Ovary (tissue), 9 donors: ENCODE results near the gene SMCHD1. TPM values are rescaled to one million over a fixed set of nuclear protein-coding genes. Genes with fewer than 3 reads are reported as not detected.
"Not testable (repeated sequence)": the region's sequence is repeated elsewhere in the genome, so short reads cannot be mapped to it uniquely, and the experiment has no call there.

Experiments
- DNase-seq, 5 donors: peaks; one replicate each; pipeline ENCODE4 v3.0.0-alpha.2; 2019 to 2020
- H3K27ac ChIP-seq, 2 donors: fragments of 200-600 bp; one replicate each; pipeline versions ENCODE4 v1.5.1 to v1.8.0; 2019 to 2022
- H3K27me3 ChIP-seq: fragments of 200-600 bp; one replicate; pipeline ENCODE4 v1.8.0; 2022
- H3K36me3 ChIP-seq: fragments of 200-600 bp; sonication (generic); one replicate; pipeline ENCODE4 v1.5.1; 2019
- H3K4me1 ChIP-seq: one replicate; pipeline ENCODE4 v1.8.1; 2013; ENCODE audit warnings: mild to moderate bottlenecking, moderate library complexity; ENCODE audit not compliant: insufficient read depth
- H3K4me3 ChIP-seq: fragments of 200-600 bp; sonication (generic); one replicate; pipeline ENCODE4 v1.5.1; 2017
- H3K9me3 ChIP-seq, 2 donors: fragments of 200-600 bp in 1 of 2; sonication (generic) in 1 of 2; one replicate each; pipeline versions ENCODE4 v1.5.1 to v1.8.1; 2013 to 2019; ENCODE audit warnings: mild to moderate bottlenecking in 1 of 2, moderate library complexity in 1 of 2
- CTCF ChIP-seq, 3 donors: fragments of 450-650 bp in 2 of 3; fragments of 200-600 bp in 1 of 3; IDR thresholded peaks; one replicate each; pipeline versions ENCODE4 v1.5.1 to v1.8.0; 2016 to 2022; ENCODE audit warnings: antibody characterized with exemption in 3 of 3, mild to moderate bottlenecking in 1 of 3
- EP300 ChIP-seq: sonication (generic); formaldehyde crosslinking; IDR thresholded peaks from one replicate; pipeline ENCODE4 v1.6.1; 2017; ENCODE audit warnings: antibody characterized with exemption
- POLR2A ChIP-seq: fragments of 450-650 bp; IDR thresholded peaks from one replicate; pipeline ENCODE4 v1.6.1; 2017; ENCODE audit warnings: antibody characterized with exemption, mild to moderate bottlenecking, moderate library complexity
- WGBS, 3 donors: extraction: QIAGEN DNeasy Blood & Tissue Kit in 1 of 3; methylation state at CpG; one replicate each; pipeline versions ENCODE4 v1.1.5 to v1.1.7; 2013 to 2017; 5-methylcytosine and 5-hydroxymethylcytosine counted together
- intact Hi-C, 4 donors: fragments of 100-400 bp; cut with DNase I; formaldehyde crosslinking; loops; one replicate each; pipeline versions ENCODE4 v1.11.0 to v1.15.1; 2022 to 2023
- polyA plus RNA-seq, 2 donors: library from polyadenylated mRNA; stranded (reverse); fragments of 200-250 nt in 1 of 2; fragments of 350-450 nt in 1 of 2; fragmentation: Illumina TruSeq in 1 of 2; extraction: RNeasy Lipid Tissue Mini Kit (QIAGEN cat#74804) in 1 of 2; gene quantifications; one replicate each; pipeline ENCODE4 v1.2.3, GENCODE V29; 2013 to 2014
- total RNA-seq, 7 donors: library from RNA; depleted of rRNA in 2 of 7; stranded (reverse); fragments of >200 nt in 2 of 7; fragmentation: NEBNext Ultra II Directional in 3 of 7; extraction: Animal tissue kit (Norgen Biotek cat#: 25700) in 3 of 7; gene quantifications; one replicate each; pipeline versions ENCODE4 v1.1.0 to v1.2.4, GENCODE V29; 2016 to 2023
- donor health status: DM: no; HTN: no; CAD: no; lungs with moderate emphysema.
- donor health status: DM: no; HTN: no; CAD: no.
- donor health status: Bipolar disorder and iron deficiency.
- donor health status: DM: yes; HTN: yes; CAD: no.
- donor health status: DM: no; HTN: no; CAD: no.
- donor health status: DM: yes; HTN: yes; CAD: no.

Gene SMCHD1
- total and polyA plus RNA-seq, 9 donors = 15.6 to 82.7 (median 50.9) TPM

- DNase-seq = no peak
- no peaks in the 10 kb centered on the region for H3K36me3 ChIP-seq
- no peak overlapping the region for H3K27ac ChIP-seq
- no peak overlapping the region for H3K4me3 ChIP-seq
- no peaks in the 10 kb centered on the region for H3K9me3 ChIP-seq
- intact Hi-C loops = no loop called here
- H3K4me1 ChIP-seq = peaks cover 9% of the 10 kb centered on the region
- no peak for TF ChIP-seq POLR2A
- TF ChIP-seq CTCF (IDR thresholded peaks at IDR 0.05) = no peak
- TF ChIP-seq EP300 = no peak
- 82 to 92% (median 85%) methylated on average over 5 of the region's 5 CpGs for WGBS, 3 donors
- no peaks in the 10 kb centered on the region for H3K27me3 ChIP-seq
Observed at GRCh38 chr18:2662990-2663389, 7.5 kb downstream of the SMCHD1 start.

- H3K9me3 ChIP-seq = no peaks in the 10 kb centered on the region
- no peak overlapping the region for H3K27ac ChIP-seq
- WGBS, 3 donors = 84 to 92% (median 90%) methylated on average over 5 of the region's 5 CpGs
- intact Hi-C loops = no loop called here
- no peaks in the 10 kb centered on the region for H3K4me1 ChIP-seq
- no peaks in the 10 kb centered on the region for H3K36me3 ChIP-seq
- TF ChIP-seq POLR2A (no peak), CTCF (IDR thresholded peaks at IDR 0.05) (no peak), EP300 (no peak)
- no peak overlapping the region for H3K4me3 ChIP-seq
- DNase-seq = no peak
- H3K27me3 ChIP-seq = no peaks in the 10 kb centered on the region
Observed at GRCh38 chr18:2672410-2672809, 16.9 kb downstream of the SMCHD1 start.

- 80 to 93% (median 91%) methylated on average over 1 of the region's 1 CpG for WGBS, 3 donors
- H3K36me3 ChIP-seq = no peaks in the 10 kb centered on the region
- DNase-seq = no peak
- no peak overlapping the region for H3K27ac ChIP-seq
- no peak for TF ChIP-seq POLR2A
- no peak for TF ChIP-seq CTCF (IDR thresholded peaks at IDR 0.05)
- H3K9me3 ChIP-seq = no peaks in the 10 kb centered on the region
- no peak overlapping the region for H3K4me3 ChIP-seq
- no peaks in the 10 kb centered on the region for H3K27me3 ChIP-seq
- intact Hi-C loops = no loop called here
- H3K4me1 ChIP-seq = no peaks in the 10 kb centered on the region
Observed at GRCh38 chr18:2672872-2673271, 17.3 kb downstream of the SMCHD1 start.

GRCh38 chr18:2678933-2679332, 23.4 kb downstream of the SMCHD1 start:
- intact Hi-C loops, H3K27ac ChIP-seq, H3K9me3 ChIP-seq, H3K4me3 ChIP-seq, H3K27me3 ChIP-seq, DNase-seq, H3K4me1 ChIP-seq, H3K36me3 ChIP-seq: not testable (repeated sequence)
- 96 to 99% (median 97%) methylated on average over 13 of the region's 13 CpGs for WGBS, 3 donors

GRCh38 chr18:2680216-2680792, 24.8 kb downstream of the SMCHD1 start:
- H3K36me3 ChIP-seq = no peaks in the 10 kb centered on the region
- 75 to 86% (median 82%) methylated on average over 2 of the region's 2 CpGs for WGBS, 3 donors
- intact Hi-C loops = no loop called here
- TF ChIP-seq CTCF (IDR thresholded peaks at IDR 0.05) (no peak), EP300 (no peak), POLR2A (no peak)
- DNase-seq = no peak
- no peaks in the 10 kb centered on the region for H3K4me1 ChIP-seq
- H3K27ac ChIP-seq = no peak overlapping the region
- H3K4me3 ChIP-seq = no peak overlapping the region
- H3K9me3 ChIP-seq = no peaks in the 10 kb centered on the region
- no peaks in the 10 kb centered on the region for H3K27me3 ChIP-seq
